ENCODE data around the gene ADAMTS17.

DNA sequence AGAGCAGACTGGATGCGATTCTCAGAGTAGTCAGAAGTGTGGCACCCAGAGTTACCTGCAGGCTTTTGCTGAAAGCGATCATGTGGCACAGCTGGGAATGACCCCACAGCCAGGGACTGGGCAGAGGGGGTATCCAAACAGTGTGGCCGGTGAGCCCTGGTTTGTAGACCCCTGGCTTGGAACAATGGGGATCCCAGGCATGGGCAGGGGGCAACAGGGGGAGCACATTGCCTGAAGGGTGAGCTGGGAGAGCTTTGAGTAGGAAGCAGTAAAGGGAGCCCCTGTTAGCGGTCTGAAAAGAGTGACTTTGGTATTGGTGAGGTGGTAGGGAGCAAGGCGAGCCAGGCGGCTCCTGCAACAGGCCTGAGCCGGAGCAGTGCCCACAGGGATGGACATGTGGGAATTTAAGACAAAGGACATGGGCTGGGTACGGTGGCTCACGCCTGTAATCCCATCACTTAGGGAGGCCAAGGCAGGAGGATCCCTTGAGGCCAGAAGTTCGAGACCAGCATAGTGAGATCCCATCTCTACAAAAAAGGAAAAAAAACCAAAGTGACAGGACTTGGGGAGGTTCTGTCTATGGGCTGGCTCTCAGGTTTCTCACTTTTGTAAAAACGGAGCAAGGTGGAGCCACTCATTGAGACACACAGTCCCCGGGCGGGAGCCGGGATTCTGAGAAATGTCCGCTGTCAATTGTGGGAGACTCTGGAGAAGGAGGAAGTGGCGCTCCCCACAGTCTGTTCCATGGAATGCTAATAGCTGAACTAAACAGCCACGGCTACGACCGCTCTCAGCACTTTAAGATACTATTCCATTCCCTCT is 384.7 kb downstream of the ADAMTS17 start:
- TF ChIP-seq, protein P1, sequence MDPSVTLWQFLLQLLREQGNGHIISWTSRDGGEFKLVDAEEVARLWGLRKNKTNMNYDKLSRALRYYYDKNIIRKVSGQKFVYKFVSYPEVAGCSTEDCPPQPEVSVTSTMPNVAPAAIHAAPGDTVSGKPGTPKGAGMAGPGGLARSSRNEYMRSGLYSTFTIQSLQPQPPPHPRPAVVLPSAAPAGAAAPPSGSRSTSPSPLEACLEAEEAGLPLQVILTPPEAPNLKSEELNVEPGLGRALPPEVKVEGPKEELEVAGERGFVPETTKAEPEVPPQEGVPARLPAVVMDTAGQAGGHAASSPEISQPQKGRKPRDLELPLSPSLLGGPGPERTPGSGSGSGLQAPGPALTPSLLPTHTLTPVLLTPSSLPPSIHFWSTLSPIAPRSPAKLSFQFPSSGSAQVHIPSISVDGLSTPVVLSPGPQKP (IDR thresholded peaks at IDR 0.05; ENCODE audit: low read depth, low read length): no peak
- TF ChIP-seq, protein P2, sequence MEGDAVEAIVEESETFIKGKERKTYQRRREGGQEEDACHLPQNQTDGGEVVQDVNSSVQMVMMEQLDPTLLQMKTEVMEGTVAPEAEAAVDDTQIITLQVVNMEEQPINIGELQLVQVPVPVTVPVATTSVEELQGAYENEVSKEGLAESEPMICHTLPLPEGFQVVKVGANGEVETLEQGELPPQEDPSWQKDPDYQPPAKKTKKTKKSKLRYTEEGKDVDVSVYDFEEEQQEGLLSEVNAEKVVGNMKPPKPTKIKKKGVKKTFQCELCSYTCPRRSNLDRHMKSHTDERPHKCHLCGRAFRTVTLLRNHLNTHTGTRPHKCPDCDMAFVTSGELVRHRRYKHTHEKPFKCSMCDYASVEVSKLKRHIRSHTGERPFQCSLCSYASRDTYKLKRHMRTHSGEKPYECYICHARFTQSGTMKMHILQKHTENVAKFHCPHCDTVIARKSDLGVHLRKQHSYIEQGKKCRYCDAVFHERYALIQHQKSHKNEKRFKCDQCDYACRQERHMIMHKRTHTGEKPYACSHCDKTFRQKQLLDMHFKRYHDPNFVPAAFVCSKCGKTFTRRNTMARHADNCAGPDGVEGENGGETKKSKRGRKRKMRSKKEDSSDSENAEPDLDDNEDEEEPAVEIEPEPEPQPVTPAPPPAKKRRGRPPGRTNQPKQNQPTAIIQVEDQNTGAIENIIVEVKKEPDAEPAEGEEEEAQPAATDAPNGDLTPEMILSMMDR (IDR thresholded peaks at IDR 0.05): no peak
- no peak for TF ChIP-seq KDM5A (IDR thresholded peaks at IDR 0.05)
- no peak for TF ChIP-seq POLR2A (IDR thresholded peaks at IDR 0.05; ENCODE audit: low read length)
- TF ChIP-seq EP300 (IDR thresholded peaks at IDR 0.05): no peak
- TF ChIP-seq, protein P3, sequence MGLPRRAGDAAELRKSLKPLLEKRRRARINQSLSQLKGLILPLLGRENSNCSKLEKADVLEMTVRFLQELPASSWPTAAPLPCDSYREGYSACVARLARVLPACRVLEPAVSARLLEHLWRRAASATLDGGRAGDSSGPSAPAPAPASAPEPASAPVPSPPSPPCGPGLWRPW (IDR thresholded peaks at IDR 0.05): no peak
- no peak for TF ChIP-seq RAD21 (conservative IDR thresholded peaks at IDR 0.05 in 1 of 2, IDR thresholded peaks at IDR 0.05 in 1 of 2)
- TF ChIP-seq EHMT2 (IDR thresholded peaks at IDR 0.05; ENCODE audit: low read depth): no peak
- no peak for TF ChIP-seq JUNB (IDR thresholded peaks at IDR 0.05)
- no peak for TF ChIP-seq BHLHE40 (IDR thresholded peaks at IDR 0.05; ENCODE audit: low read depth, low read length)
- TF ChIP-seq HDAC2 (IDR thresholded peaks at IDR 0.05): no peak
- no peak for TF ChIP-seq TP53 (CRISPR knock-in tag; IDR thresholded peaks at IDR 0.05)
- no peak for TF ChIP-seq RFX5 (IDR thresholded peaks at IDR 0.05)

All from A549 (cell line).